T-helper 1 cell treated with Interleukin-12 subunit alpha and Interleukin-12 subunit beta and Interleukin-4 antibody, amounts not matched to agents 30 ng/mL and 1 ng/mL, for 36 hours (primary cell): ENCODE measurements around the gene RAB11FIP5. TPM values are rescaled to one million over a fixed set of nuclear protein-coding genes. Genes with fewer than 3 reads are reported as not detected.

Experiments
- intact Hi-C: fragments of 100-400 bp; cut with micrococcal nuclease; formaldehyde crosslinking; loops from one replicate; pipeline ENCODE4 v1.15.1; 2024
- total RNA-seq: library from RNA; stranded (reverse); gene quantifications from 2 replicates; pipeline ENCODE4 v1.2.3, GENCODE V29; 2022

Gene RAB11FIP5
- total RNA-seq, 1 donor from 2014 or later = 16.7 TPM

DNA sequence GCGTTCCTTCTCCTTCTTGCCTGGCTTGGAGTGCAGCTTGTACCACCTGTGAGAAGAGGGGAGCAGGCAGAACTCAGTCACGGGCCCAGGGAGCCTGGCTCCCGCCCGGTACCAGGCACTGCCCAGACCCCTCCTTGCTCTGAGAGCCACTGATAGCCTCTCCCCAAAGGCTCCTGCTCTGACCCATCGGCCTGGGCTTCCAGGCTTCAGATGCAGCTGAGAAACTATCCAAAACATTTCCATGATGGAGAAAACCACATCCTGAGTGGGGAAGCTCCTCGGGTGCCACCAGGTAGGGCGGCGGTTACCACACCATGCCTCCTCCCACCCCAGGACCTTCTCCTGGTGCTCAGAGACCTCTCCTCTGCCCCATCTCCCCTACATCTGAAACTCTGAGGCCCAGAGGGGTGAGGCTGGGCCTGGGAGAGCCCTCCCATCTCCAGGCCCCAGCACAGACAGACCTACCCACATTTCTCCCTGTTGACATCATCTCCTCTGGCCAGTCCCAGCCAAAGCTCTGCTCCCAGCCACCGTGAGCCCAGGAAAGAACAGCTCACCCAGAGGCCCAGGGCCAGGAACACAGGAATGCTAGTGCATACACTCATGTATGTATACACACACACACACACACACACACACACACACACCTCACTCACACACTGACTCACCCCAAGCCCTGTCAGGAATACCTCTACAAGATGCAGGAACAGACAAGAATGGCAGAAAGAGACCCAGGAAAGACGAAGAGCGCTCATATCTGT is 23.3 kb downstream of the RAB11FIP5 start:
- intact Hi-C loops = no loop called here

DNA sequence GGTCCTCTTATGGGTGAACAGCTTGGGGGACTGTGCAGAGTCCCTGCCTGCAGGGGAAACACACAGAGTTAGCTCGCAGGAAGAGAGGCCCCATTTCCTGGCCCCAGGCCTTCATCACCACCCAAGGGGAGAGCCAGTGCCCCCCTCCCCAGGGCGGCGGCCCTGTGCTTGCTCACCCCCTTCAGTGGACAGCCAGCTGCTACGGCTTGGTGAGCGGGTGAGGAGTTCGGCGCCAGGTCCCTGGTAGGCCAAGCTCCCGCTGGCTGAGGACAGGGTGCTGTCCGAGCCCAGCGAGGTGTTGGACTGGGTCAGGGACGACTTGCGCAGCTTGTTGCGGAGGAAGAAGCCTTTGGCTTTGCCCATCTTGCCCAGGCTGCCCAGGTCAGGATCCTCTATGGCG is 24.0 kb downstream of the RAB11FIP5 start:
- intact Hi-C loops = no loop called here

DNA sequence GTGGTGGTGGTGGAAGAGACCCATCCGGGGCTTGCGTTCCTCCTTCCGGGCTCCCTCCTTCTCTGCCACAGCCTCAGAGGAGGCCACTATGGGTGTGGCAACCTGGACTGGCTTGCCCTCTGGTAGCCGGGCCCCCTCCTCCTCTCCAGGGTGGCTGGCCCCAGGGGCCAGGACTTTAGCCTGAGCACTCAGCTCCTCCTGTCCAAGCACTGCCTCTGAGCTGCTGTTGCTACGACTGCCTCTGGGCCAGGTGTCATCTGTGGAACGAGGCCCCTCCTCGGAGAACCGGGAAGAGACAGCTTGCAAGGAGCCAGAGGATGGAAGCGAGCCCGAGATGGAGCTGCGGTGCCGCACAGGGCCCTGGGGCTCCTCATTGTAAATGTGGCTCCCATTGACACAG is 24.5 kb downstream of the RAB11FIP5 start:
- intact Hi-C loops = no loop called here

DNA sequence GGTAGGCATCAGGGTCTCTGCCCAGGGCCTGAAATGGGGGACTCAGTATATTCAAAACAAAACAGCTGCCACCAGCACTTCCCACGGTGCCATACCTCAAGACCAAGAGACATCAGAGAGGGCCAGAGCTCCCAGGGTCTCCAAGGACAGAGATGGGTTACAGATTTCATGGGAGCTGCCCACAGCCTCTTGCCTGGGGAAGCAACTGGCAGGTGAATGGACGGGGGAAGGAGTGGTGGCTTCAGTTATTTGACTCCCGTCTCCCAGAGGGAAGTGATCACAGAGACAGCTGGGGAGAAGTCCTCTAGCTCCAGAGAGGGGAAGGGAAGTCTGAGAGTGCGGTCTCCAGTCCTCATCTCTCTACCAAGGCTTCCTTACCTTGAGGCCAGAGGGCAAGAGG is 25.4 kb downstream of the RAB11FIP5 start:
- intact Hi-C loops = no loop called here

DNA sequence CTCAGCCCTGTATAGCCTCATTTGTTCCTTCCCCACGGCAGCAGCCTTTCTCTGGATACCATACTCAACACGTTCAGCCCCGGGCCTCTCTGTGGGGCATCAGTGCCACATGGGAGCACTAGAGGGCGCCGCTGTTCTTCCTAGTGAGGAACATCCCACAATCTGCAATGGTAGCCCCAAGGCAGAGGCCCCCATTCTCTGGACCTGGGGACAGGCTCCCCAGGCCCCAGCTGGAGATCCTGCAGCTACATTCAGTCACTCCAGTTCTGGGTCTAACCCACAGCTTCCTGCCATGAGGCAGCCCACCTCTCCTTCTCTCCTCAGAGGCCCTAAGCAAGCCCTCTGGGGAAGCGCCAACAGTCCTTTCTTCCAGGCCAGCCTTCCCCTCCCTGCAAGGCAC is 27.1 kb downstream of the RAB11FIP5 start:
- intact Hi-C loops = loop anchor here (1.0 kb wide), 7 partner anchors 14 to 127 kb away; partner anchors contain the start of gene SFXN5

DNA sequence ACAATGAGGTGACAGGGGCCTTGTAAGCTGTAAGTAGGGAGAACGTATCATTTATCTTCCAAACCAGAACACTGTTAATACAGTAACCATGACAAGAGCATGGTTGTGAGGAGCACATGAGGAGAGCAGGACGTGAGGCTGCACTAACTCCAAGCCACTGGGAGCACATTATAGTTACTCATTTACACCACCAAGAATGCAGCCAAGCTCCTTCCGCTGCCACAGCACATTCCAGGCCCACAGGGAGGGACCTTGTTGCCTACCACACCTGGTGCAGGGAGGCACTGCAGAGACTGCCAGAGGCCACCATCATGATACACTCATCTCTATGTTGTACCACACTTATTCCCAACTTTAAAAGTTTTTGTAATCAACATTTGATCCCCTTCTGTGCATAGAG is 27.8 kb downstream of the RAB11FIP5 start:
- intact Hi-C loops = loop anchor here (1.0 kb wide), 7 partner anchors 14 to 127 kb away; partner anchors contain the start of gene SFXN5

DNA sequence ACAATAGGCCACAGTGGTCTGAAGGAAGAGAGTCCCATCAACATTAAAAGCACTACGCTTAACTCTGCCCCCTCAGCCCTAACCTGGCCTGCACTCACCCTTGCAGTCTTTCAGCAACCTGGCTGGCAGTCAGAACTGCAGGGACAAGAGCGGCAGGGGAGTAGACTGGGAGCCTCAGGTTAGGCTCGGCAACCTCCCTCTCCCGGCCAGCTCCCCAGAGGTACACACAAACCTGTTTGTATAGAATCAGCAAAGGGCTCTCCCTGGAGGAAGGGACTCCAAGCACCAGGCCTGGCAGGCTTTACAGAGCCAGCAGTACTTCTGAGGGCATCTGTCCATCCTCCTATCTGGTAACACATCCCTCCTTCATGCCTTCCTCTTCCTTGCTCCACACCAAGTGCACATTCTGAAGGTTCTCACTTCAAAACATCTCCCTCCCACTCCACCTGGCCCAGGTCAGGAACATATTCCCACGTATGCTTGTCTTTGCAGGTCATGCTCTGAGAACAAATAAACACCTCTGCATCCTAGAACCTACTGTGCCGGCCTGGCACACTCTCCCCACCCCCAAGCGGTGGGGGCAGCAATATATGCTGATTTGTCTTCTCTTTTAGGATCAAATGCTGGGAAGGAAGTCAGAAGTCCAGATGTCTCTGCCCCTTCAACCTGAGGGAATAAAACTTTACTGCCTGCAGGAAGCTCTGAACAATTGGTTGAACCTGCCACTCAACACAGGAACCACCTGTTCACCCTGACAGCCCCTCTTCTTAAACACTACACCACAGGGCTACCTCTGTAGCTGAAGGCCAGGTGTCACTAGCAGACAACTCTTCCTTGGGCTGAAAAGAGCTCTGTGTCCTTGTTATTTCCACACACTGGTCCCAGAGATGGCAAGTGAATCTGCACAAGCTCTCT is 28.6 kb downstream of the RAB11FIP5 start:
- intact Hi-C loops = no loop called here

DNA sequence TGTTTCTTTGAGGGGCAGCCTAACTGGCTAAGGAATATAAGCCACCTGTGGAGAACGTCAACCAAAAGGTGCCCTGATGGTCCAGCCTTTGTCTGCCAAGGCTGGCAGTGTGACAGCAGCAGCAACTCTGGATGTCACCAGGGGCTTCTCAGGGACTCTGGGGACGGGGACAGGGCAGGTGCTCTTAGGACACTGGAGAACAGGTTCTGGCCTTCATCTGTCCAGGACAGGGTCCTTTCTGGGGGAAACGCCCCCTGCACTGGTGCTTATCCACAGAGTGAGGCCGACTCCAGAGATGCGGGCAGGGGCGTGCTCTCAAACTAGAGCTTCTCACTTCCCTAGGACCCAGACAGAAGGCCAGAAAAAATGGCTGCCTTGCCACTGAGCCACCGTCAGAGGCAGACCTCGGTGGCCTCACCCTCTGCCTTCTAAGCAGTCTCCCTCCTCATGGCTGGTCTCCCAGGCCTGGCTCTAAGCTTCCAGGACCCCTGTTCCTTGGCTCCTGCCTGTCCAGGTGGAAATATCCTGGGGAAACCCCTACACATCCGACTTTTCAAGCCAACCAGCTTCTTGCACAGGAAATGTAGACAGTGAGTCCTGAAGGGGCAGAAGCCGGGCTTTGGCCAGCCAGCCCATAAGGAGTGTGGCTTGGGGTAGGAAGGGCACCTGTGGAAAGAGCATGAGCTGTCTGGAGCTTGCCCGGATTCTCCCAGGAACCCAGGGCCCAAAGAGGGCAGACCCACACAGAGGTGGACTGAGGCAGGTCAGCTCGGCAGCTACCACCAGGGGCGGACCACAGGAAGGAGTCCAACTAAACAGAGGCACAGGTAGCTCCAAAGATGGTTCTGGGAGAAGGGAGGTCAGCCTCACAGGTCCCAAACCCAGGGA is 30.0 kb downstream of the RAB11FIP5 start:
- intact Hi-C loops = no loop called here

DNA sequence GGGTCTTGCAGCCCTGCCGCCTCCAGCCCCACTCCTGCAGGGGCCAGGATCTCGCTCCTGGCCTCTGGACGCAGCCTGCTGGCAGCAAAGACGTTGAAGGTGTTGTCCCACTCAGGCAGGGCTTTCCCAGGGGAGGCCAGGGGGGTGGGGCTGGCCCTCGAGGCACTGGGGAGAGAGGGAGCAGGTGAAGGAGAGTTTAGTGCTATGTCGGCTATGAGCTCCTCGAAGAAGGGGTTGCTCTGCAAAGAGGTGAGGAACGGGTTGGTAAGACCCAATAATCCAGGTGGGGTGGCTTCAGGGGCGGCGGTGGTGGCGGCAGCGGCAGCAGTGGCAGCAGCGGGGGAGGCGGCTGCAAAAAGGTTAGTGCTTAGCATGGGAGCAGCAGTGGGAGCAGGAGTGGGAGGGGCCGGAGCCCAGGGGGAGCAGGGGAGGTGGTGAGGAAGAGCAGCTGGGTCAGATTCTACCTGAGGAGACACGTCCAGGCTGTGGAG is 31.5 kb downstream of the RAB11FIP5 start:
- intact Hi-C loops = no loop called here

DNA sequence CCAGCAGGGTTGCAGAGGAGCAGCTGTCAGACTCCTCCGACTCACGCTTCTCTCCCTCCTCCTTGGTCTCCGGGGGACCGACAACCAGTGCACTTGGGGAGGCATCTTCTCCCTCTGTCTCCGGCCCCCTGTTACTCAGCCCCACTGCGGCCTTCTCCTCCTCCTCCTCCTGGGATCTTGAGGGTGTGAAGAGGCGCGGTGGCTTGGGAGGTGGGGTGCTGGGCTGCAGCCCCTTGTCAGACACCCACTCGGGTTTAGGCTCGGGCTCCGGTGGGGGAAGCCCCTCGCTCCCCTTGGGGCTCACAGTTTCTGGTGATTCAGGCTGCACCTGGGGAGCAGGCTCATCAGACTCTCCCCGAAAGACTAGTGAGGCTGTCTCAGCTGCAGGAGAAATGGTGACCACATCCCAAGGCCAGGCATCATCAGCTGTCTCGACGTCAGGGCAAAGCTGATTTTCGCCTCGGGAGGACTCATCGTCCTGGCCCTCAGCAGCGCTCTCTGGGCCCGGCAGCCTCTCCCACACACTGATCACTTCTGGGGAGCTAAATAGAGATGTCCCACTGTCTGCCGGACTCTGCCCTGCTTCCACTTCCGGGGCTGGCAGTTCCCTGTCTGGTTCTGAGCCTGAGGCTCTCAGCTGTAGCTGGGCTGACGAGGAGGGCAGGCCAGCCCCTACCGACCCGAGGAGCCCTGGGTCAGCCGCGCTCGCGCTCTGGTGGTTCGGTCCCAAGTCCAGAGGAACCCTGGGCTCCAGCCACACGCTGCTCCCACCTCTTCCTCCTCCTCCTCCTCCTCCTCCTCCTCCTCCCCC is 32.2 kb downstream of the RAB11FIP5 start:
- intact Hi-C loops = no loop called here

DNA sequence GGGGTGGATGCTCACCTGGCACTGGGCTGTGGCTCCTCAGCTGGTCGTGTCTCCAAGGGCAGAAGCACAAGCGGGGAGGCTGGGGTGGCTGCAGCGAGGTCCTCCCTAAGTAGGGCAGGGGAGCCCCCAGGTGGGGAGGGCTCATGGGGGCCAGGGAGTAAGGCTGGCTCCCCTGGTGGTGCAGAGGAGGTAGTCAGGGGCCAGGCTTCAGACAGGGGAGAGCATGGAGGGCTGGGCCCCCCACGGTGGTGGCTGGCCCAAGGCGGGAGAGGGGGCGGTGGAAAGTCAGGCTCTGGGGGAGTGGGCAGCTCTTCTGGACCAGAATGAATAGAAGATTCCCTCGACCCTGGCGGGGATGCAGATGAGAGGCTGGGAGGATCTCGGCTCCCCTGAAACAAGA is 33.1 kb downstream of the RAB11FIP5 start:
- intact Hi-C loops = no loop called here

DNA sequence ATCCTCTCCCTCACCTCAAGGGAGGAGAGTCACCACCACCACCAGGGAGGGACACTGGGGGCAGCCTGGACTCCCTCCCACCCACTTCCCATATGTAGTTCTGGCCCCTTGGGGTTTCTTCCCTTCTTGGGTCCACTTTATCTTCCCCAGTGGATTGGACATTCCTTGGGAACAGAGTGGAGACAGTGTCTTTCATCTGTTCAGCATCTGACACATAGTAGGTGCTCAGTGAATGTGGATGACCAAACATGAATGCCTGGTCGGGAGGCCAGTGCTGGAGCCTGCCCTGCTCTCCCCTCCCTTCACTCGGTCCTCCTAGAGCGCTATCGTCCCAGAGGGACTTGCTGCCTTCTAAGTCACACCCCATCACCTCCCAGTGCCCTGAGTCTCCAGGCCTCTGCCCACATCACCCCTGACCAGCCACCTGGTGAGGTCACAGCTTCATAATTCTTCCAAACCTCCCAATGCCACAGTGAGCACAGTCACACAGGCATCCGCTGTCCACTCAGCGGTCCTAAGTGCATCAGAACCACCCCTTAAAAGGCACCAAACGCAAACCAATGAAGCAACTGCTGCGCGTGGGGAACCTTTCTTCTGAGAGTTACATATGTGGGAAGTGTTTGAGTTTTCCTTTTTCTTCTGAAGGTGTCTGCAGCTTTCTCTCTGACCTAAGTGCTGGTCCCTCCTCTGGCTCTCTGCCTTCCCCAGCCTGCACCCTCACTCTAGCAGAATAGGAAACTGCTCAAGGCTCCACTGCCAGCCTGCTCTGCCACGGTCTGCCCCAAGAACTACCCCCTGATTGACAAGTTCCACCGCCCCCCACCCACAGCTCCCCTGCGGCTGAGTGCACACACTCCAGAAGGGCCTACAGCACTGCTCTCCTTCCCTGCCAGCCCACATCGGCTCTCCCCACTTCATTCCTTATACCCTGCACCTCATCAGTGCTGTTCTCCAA is 34.0 kb downstream of the RAB11FIP5 start:
- intact Hi-C loops = no loop called here

DNA sequence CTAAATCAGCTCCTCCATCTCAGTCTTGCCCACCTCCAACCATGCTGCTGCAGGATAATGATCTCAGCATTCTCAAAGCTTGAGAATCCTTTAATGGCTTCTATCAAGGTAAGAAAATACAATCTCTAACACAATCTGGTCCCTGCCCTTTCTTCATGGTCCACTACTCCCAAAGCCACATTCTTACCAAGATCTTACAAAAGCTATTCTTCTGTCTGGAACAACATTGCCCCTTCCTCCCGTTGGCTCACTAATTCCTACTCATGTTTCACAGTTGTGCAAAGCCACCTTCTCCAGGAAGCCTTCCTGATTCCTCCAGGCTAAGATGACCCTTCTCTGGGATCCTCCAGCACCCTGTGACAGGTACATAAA is 35.3 kb downstream of the RAB11FIP5 start:
- intact Hi-C loops = no loop called here

DNA sequence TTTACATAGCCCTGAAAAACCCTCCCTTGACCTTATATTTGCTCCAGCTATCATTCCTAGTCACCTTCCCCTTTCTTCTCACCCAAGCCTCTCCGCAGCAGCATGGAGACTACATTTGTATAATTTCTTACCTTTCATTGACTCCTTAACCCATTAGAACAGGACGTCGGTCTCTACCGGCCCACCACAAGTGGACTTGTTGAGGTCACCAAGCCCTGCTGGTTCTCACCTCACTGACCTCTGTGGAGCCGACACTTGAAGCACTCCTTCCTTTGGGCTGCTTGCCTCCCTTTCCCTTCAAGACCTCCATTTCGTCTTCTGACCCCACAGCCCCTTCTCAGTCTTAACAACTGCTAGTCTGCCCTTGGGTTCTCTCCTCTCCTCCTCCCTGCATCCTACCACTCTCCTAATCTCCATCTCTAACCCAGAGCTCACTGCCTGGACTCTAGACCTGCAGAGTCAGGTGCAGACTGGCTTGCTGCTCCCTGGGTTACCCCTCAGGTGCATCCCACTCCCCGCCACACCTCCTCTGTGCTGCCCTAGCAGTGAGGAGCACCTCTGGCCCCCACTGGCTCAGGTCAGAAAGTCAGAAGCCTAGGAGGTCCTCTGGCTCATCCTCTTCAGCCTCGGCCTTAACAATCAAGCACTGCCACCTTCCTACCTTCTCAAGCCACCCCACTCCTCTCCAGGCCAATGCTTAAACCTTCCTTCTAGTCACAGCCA is 35.9 kb downstream of the RAB11FIP5 start:
- intact Hi-C loops = no loop called here

DNA sequence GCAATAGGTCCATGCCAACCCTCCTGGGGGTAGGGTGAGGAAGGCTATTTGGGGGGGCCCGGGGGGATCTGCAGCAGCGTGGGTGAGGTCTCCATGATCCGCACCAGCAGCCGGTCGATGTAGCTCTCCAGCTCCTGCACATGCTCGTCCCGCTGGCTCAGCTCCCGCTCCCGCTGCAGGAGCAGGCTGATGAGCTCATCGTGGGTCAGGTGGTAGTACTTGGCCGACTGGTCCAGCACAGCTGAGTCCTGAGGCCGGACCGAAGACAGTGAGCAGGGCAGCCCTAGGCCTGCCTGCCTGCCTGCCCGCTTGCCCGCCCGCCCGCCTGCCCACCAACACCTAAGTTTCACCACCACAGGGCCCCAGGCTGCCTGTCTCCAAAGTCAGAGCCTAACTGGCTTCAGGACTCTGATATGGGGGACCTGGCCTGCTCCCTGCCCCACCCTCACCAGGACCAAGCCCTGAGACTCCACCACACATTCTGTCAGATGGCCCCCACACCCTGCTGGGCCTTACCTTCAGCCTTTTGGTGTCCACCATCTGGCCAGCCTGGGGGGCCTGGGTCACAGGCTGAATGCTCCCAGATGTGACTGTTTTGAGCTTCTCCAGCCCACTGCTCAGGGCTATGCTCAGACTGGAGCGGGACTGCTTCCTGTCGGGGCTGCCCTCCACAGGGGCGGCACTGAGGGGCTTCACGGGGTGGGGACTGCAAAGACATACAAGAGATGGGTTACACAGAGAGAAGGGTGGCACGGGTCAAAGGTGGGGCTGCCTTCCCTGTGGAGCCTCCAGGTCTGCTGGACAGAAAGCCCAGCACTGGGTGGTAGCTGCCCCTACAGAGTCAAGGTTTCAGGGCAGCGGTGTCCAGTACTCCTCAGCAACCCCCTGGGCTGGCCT is 37.0 kb downstream of the RAB11FIP5 start:
- intact Hi-C loops = no loop called here

DNA sequence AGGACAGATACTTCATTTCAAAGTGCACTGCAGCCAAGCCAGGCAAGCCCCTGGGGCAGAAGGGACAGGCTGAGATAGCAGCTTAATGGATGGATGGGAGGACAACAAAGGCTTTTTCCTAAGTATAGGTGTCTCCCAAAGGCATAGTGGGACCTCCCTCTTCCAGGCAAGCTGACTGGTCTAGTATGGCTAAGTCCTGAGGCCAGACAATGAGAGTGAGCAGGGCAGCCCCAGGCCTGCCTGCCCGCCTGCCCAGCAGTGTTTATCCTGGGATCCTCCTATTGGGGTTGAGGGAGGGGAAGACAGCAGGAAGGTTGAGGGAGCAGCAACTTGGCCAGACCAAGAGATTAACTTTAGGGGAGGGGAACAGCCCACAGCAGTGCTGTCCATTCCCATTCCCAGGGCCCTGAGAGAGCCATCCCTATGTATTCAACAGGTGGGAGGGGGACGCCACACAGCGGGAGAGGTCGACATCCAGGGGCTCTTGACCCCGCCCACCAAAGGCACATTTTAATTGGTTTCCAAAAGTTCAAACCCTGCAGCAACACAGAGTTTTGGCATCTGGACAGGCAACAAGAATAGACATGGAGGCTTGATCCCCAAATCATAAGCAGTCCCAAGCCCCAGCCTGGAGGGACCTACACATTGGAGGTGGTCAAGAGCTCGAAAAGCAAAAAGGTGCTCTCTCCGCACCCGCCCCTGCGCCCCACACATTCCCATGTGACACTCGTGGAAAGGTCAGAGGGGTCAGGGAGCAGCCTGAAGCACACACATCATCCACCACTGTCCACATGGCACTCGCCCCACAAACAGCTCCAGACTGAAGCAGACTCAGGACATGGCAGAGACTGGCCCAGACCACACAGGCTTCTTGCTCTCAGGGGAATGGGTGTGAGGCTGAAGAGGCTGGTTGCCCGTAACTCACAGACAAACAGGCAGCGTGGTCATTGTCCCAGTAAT is 38.4 kb downstream of the RAB11FIP5 start:
- intact Hi-C loops = loop anchor here (5.0 kb wide), 1 partner anchor 88 kb away; no protein-coding TSS in a partner anchor
